Measurements from ENCODE around the gene LRGUK.

LRGUK gene

DNA sequence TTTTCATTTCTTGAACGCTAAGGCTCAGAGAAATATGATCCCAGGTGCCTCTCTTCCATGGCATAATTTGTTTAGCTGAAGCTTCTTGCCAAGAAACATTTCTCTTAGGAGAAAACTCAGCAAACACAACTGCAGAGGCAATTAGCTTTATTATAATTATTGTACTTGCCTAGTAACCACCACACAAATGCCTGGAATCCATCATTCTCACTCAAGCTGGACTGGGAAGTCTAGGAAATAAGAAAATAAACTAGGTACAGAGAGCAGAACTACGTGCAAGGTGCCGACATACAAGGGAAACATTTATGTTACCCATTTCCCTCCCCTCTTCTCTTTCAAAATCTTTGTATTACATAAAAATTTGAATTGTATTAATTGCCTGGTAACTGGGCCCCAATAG, 174.5 kb downstream of the LRGUK start:
- DNase-seq (ENCODE audit: low spot score), result no peak

GRCh38 chr7:134302120-134302519, 175.0 kb downstream of the LRGUK start:
- DNase-seq (ENCODE audit: low spot score), result no peak

DNA sequence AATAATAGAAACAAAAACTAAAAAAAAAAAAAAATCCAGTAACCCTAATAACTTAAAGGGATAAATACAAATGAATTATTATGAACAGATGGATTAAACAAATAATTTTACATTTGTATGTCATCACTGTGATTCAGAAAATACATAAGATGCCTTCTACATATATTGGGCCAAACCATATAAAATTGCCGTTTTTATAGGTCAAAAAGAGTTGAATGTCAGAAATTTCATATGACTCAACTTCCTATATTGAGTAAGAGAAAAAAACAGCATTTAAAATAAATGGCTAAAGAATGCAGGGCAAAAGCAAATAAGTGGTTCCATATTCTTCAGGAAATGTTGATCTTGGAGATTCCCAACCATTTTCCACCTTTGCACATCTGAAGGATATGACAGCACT, 180.2 kb downstream of the LRGUK start:
- DNase-seq (ENCODE audit: low spot score), result no peak

DNA sequence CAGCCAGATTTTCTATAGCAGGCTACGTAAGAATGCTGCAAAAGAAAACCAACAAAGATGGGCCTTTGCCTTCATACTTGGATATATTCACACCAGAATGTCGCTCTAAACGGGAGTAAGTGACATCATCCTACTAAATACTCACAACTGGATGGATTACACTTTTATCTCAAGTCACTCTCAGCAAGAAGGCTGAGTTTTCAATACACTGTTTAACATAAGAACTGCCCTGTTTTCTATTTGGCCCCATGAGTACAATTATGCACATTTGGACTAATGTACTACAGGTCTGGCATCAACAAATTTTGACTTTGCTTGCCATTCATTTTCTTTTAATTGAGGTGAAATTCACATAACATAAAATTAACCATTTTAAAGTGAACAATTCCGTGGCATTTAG, 181.4 kb downstream of the LRGUK start:
- no peak for DNase-seq (ENCODE audit: low spot score)

GRCh38 chr7:134311807-134312206, 184.7 kb downstream of the LRGUK start:
- DNase-seq (ENCODE audit: low spot score), result no peak

DNA sequence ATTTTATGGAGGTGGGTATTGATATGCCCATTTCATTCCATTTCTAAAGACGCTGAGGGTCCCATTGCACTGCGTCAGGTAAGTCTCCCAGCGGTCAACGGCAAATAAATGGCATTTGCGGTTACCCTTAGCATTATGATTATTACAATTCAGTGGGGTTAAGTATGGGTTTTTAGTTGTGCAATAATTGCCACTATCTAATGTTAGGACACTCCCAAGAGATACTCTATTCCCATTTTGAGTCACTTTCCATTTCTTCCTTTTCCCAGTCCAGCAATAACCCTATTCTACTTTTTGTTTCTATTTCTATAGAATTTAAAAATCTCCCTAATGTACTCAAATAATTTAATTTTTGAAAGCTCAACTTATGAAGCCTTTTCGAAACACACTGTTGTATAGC, 185.6 kb downstream of the LRGUK start:
- DNase-seq (ENCODE audit: low spot score), result no peak

DNA sequence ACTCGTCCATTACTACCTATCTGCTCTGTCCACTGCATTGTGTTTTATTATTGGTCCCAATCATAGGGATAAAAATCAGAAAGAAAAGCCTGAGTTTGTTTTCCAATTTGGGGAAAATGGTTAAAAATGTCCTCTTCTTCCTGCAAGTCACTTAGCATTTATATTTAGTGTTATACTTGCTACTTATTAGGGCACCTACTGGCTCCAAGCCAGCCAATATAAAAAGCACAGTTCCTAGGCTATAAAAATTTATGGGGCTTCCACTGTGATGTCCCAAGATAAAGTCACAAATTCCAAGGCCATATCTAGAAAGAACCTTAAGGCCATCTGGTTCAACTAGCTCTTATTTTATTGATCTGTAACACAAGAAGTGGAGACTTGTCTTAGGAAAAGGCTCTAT, 186.4 kb downstream of the LRGUK start:
- no peak for DNase-seq (ENCODE audit: low spot score)

Measured in kidney capillary endothelial cell (primary cell).